ENCODE results near the gene VASH1.

DNA sequence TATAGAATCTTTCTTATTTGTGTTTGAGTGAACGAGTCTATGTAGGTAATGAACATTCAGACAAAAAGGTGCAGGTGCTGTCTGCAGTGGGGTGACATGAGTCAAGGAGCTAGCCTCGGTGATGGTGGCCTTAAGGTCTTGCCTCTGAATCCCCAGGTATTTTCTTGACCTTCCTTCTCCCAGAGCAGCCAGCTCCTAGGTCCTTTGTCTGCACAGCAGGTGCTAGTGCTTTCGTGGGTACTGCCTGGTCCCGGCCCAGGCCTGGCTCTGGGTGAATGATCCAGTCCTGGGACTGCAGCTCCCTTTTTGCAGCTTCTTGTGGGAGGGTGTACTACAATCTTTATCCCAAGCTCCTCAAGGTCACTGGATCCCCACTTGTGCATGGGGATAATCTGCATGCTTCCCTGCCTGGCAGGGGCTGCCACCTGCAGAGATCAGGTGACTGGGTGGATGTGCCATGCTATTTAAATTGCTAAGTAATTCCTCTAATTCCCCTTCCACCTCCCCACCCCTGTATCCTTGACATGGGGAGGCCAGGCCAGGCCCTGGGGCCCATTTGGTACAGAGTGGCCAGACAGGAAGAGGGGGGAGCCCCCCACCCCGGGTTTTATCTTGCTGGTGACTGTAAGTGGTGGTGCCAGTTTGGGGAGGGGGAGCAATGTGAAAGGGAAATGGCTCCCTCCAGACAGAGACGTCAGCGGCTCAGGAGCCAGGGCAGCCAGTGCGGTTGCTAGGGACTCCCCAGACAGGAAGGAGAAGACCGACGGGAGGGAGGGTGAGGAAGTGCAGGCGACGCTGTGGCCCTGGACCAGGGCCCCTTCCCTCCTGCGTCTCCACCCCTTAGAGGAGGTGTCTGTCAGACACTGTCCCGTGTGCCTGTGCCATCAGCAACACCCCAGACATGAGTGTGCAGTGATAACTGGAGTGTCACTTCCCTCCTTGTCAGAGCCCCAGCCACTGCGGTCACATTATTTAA, 6.7 kb downstream of the VASH1 start:
- TF ChIP-seq POLR2AphosphoS5 (IDR thresholded peaks at IDR 0.05): no peak
- TF ChIP-seq, protein P1, sequence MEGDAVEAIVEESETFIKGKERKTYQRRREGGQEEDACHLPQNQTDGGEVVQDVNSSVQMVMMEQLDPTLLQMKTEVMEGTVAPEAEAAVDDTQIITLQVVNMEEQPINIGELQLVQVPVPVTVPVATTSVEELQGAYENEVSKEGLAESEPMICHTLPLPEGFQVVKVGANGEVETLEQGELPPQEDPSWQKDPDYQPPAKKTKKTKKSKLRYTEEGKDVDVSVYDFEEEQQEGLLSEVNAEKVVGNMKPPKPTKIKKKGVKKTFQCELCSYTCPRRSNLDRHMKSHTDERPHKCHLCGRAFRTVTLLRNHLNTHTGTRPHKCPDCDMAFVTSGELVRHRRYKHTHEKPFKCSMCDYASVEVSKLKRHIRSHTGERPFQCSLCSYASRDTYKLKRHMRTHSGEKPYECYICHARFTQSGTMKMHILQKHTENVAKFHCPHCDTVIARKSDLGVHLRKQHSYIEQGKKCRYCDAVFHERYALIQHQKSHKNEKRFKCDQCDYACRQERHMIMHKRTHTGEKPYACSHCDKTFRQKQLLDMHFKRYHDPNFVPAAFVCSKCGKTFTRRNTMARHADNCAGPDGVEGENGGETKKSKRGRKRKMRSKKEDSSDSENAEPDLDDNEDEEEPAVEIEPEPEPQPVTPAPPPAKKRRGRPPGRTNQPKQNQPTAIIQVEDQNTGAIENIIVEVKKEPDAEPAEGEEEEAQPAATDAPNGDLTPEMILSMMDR (IDR thresholded peaks at IDR 0.05): no peak

Measured in sigmoid colon (tissue), 4 donors.